Body of pancreas (tissue), 4 donors: Measurements from ENCODE around the gene OR4A5.
"Not testable (repeated sequence)": the region's sequence is repeated elsewhere in the genome, so short reads cannot be mapped to it uniquely, and the experiment has no call there.

Experiments
- CTCF ChIP-seq, 7 experiments: fragments of 450-650 bp in 4 of 7; fragments of 200-600 bp in 3 of 7; sonication (generic) in 3 of 7; IDR thresholded peaks; one replicate each; pipeline ENCODE4 v1.5.1; 2016 to 2019; ENCODE audit warnings: antibody characterized with exemption in 7 of 7
- POLR2A ChIP-seq, 3 donors: fragments of 450-650 bp; IDR thresholded peaks; one replicate each; pipeline ENCODE4 v1.6.1; 2016; ENCODE audit warnings: antibody characterized with exemption in 3 of 3, mild to moderate bottlenecking in 2 of 3

DNA sequence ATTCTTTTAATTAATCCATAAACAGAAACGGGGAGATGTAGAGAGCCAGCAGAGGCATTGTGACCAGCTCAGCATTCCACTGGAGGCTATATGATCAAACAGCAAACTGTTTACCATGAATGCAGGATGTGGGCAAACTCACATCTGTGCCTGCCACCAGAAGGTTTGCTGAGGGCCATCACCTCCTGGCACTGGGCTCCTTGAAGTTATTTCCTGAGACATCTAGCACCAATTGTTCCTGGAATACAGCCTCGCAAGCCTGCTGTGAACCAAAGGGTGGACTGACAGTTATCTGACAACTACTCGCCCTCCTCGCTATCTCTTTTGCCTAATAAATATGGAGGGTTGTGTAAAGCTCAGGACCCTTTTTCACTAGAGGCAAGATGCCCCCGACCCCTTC lies 13.5 kb downstream of the OR4A5 start:
- TF ChIP-seq CTCF, POLR2A (IDR thresholded peaks at IDR 0.05): not testable (repeated sequence)
